Measurements from ENCODE around the gene ADGRL2.

Gene ADGRL2

DNA sequence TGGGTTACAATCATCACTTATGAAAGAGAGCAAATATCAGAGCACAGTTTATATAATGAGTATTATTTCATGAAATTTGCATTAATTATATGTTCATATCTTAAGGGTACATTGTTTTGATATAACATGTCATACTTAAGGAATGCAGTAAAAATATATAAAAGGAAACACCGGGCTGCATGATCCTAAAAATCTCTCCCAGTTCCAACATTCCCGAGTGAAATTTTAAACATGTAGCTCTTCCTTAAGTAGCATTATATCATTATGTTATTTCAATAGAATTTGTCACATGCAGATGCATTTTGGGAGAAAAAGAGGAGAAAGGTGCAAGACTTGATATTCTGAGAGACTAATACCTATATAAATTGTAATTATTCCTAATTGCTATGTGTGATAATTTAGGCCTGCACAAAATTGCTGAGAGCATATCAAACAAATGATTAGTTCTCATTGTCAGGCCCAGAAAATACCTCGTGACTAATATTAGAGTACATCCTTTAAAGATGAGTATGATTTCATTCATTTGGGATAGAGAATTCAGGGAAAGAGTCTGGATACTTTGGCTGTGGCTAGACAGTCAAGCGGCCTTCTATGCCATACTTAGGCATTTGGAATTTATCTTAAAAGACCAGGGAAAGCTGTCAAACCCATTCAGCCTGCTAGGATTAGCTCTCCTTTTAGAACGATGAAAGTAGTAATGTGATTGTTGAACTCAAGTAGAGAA lies 86.8 kb downstream of the ADGRL2 start:
- H3K4me3 ChIP-seq (ENCODE audit: insufficient read depth, low read depth, low read length, poor library complexity, severe bottlenecking): no peak overlapping the region
- H3K27me3 ChIP-seq (replicated peaks; ENCODE audit: control insufficient read depth, insufficient read depth, low read length, poor library complexity, severe bottlenecking): no peaks in the 10 kb centered on the region
- H3K4me1 ChIP-seq (ENCODE audit: control insufficient read depth, insufficient read depth, low read length, poor library complexity, severe bottlenecking): no peaks in the 10 kb centered on the region
- no peak for DNase-seq
- no peak overlapping the region for H3K27ac ChIP-seq (ENCODE audit: insufficient read depth, low read length, poor library complexity, severe bottlenecking)
- H3K9me3 ChIP-seq (ENCODE audit: control insufficient read depth, low read length): no peaks in the 10 kb centered on the region
- no peaks in the 10 kb centered on the region for H3K36me3 ChIP-seq (ENCODE audit: control insufficient read depth, insufficient read depth, low read length)

DNA sequence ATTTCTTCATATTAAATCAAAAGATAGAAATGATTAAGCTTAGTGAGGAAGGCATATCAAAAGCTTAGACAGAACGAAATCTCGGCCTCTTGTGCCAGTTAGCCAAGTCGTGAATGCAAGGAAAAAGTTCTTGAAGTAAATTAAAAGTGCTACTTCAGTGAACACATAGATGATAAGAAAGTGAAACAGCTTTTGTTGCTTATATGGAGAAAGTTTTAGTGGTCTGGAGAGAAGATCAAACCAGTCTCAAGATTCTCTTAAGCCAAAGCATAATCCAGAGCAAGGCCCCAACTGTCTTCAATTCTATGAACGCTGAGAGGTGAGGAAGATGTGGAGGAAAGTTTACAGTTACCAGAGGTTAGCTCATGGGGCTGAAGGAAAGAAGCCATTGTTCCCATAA lies 88.4 kb downstream of the ADGRL2 start:
- Histone ChIP-seq H3K27me3 (replicated peaks; ENCODE audit: control insufficient read depth, insufficient read depth, low read length, poor library complexity, severe bottlenecking) (no peaks in the 10 kb centered on the region), H3K4me3 (ENCODE audit: insufficient read depth, low read depth, low read length, poor library complexity, severe bottlenecking) (no peak overlapping the region), H3K27ac (ENCODE audit: insufficient read depth, low read length, poor library complexity, severe bottlenecking) (no peak overlapping the region), H3K9me3 (ENCODE audit: control insufficient read depth, low read length) (no peaks in the 10 kb centered on the region), H3K36me3 (ENCODE audit: control insufficient read depth, insufficient read depth, low read length) (no peaks in the 10 kb centered on the region), H3K4me1 (ENCODE audit: control insufficient read depth, insufficient read depth, low read length, poor library complexity, severe bottlenecking) (no peaks in the 10 kb centered on the region)
- DNase-seq: no peak

DNA sequence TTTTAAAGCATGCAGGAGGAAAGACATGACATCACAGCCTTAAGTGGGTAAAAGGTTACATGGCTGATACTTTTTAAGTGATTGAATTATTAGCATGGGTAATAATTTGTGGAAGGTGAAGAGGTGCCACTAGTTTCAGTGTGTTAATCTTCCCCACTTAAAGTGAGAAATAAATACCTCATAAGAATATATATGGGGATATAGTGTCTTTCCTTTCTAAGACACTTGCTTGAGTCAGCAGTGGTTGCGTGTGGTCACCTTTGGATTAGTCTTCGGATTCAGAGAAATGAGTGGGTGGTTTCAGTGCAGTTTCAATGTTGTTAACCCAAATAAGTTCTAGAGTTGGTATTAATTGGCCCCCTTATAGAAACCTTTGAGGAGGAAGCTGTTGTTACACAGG lies 94.1 kb downstream of the ADGRL2 start:
- H3K4me1 ChIP-seq (ENCODE audit: control insufficient read depth, insufficient read depth, low read length, poor library complexity, severe bottlenecking): no peaks in the 10 kb centered on the region
- H3K27me3 ChIP-seq (replicated peaks; ENCODE audit: control insufficient read depth, insufficient read depth, low read length, poor library complexity, severe bottlenecking): no peaks in the 10 kb centered on the region
- no peak overlapping the region for H3K27ac ChIP-seq (ENCODE audit: insufficient read depth, low read length, poor library complexity, severe bottlenecking)
- no peak overlapping the region for H3K4me3 ChIP-seq (ENCODE audit: insufficient read depth, low read depth, low read length, poor library complexity, severe bottlenecking)
- no peak for DNase-seq
- H3K9me3 ChIP-seq (ENCODE audit: control insufficient read depth, low read length): no peaks in the 10 kb centered on the region
- no peaks in the 10 kb centered on the region for H3K36me3 ChIP-seq (ENCODE audit: control insufficient read depth, insufficient read depth, low read length)

DNA sequence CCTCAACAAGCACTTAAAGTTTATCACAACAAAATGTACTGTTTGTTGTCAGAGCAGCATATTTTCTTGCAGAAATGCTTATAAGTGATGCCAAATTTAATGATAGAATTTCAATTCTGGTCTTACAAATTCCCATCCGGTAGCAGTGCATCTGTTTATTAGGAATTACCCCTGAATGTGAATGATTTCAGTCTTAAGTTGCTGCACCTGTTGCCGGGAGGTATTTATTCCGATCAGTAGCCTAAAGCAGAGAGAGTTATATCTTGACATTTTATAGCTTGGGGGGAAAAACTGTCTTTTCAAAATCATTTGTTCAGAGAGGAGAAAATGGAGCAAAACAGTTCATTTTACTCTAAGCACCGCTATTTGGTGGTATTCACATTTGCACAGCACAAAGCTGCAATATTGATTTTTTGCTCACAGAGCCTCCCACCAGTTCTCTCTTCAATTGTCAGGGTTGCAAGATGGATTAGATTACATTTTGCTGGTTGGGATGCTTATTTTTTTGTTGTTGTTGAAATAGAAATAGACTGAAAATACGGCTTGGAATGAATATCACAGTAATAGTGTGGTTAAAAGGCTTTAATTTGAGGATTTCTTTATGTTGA lies 98.6 kb downstream of the ADGRL2 start:
- Histone ChIP-seq H3K27ac (ENCODE audit: insufficient read depth, low read length, poor library complexity, severe bottlenecking) (no peak overlapping the region), H3K4me1 (ENCODE audit: control insufficient read depth, insufficient read depth, low read length, poor library complexity, severe bottlenecking) (no peaks in the 10 kb centered on the region), H3K36me3 (ENCODE audit: control insufficient read depth, insufficient read depth, low read length) (no peaks in the 10 kb centered on the region), H3K9me3 (ENCODE audit: control insufficient read depth, low read length) (no peaks in the 10 kb centered on the region), H3K27me3 (replicated peaks; ENCODE audit: control insufficient read depth, insufficient read depth, low read length, poor library complexity, severe bottlenecking) (no peaks in the 10 kb centered on the region), H3K4me3 (ENCODE audit: insufficient read depth, low read depth, low read length, poor library complexity, severe bottlenecking) (no peak overlapping the region)
- no peak for DNase-seq

DNA sequence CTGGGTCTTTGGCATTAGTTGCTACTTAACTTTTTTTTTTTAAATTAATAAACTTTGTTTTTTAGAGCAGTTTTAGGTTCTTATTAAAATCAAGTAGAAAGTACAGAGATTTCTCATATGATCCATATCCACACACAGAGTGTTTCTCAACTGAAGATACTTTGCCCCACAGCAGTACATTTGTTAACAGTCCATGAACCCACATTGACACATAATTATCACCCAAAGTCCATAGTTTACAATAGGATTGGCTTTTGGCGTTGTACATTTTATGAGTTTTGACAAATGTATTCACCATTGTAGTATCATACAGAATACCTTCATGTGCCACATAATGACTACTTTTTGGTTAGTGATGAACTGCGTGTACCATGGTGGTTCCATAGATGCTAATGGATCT lies 106.8 kb downstream of the ADGRL2 start:
- Histone ChIP-seq H3K27me3 (replicated peaks; ENCODE audit: control insufficient read depth, insufficient read depth, low read length, poor library complexity, severe bottlenecking) (no peaks in the 10 kb centered on the region), H3K4me3 (ENCODE audit: insufficient read depth, low read depth, low read length, poor library complexity, severe bottlenecking) (no peak overlapping the region), H3K9me3 (ENCODE audit: control insufficient read depth, low read length) (no peaks in the 10 kb centered on the region), H3K36me3 (ENCODE audit: control insufficient read depth, insufficient read depth, low read length) (no peaks in the 10 kb centered on the region), H3K27ac (ENCODE audit: insufficient read depth, low read length, poor library complexity, severe bottlenecking) (no peak overlapping the region), H3K4me1 (ENCODE audit: control insufficient read depth, insufficient read depth, low read length, poor library complexity, severe bottlenecking) (no peaks in the 10 kb centered on the region)
- no peak for DNase-seq

DNA sequence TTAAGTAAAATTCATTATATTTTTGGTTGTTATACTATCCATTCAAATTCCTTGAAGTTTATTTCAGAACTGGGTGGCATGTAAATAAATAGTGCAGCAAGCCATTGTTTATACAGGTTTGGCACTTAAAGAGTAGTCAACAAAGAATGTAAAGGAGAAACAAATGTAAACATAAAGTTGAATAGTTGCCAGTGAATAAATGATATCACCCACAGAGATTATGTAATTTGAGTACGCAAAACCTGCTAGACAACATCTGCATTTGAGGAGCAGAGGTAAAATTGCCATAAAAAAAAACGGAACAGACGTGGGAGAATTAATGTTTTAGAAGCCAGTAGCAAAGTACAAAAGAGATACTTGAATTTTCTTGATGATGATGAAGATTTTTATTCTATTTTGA lies 111.6 kb downstream of the ADGRL2 start:
- no peaks in the 10 kb centered on the region for H3K36me3 ChIP-seq (ENCODE audit: control insufficient read depth, insufficient read depth, low read length)
- DNase-seq: no peak
- H3K9me3 ChIP-seq (ENCODE audit: control insufficient read depth, low read length): no peaks in the 10 kb centered on the region

DNA sequence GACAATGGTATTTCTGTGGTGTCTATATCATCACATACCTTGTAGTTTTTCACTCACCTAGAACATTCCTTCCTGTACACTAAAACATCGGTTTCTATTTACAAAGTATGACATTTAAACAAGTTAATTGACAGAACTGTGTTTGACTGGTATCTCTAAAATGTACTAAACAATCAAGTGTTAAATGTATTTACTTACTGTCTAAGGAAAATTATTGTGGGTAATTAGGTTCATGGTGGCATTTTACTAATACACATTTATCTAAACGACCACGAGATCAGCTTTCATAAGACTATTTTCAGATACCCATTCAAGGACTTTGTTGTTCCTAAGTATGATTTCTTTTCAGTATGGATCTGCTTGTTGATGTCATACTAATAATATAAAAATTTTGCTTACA lies 115.2 kb downstream of the ADGRL2 start:
- Histone ChIP-seq H3K4me3 (ENCODE audit: insufficient read depth, low read depth, low read length, poor library complexity, severe bottlenecking) (no peak overlapping the region), H3K27ac (ENCODE audit: insufficient read depth, low read length, poor library complexity, severe bottlenecking) (no peak overlapping the region), H3K4me1 (ENCODE audit: control insufficient read depth, insufficient read depth, low read length, poor library complexity, severe bottlenecking) (no peaks in the 10 kb centered on the region), H3K27me3 (replicated peaks; ENCODE audit: control insufficient read depth, insufficient read depth, low read length, poor library complexity, severe bottlenecking) (no peaks in the 10 kb centered on the region), H3K9me3 (ENCODE audit: control insufficient read depth, low read length) (no peaks in the 10 kb centered on the region), H3K36me3 (ENCODE audit: control insufficient read depth, insufficient read depth, low read length) (no peaks in the 10 kb centered on the region)
- DNase-seq: no peak

More for the DNA sequence above, 111.6 kb downstream of the ADGRL2 start:
- no peak overlapping the region for H3K27ac ChIP-seq (ENCODE audit: insufficient read depth, low read length, poor library complexity, severe bottlenecking)
- no peak overlapping the region for H3K4me3 ChIP-seq (ENCODE audit: insufficient read depth, low read depth, low read length, poor library complexity, severe bottlenecking)
- no peaks in the 10 kb centered on the region for H3K4me1 ChIP-seq (ENCODE audit: control insufficient read depth, insufficient read depth, low read length, poor library complexity, severe bottlenecking)
- no peaks in the 10 kb centered on the region for H3K27me3 ChIP-seq (replicated peaks; ENCODE audit: control insufficient read depth, insufficient read depth, low read length, poor library complexity, severe bottlenecking)

DNA sequence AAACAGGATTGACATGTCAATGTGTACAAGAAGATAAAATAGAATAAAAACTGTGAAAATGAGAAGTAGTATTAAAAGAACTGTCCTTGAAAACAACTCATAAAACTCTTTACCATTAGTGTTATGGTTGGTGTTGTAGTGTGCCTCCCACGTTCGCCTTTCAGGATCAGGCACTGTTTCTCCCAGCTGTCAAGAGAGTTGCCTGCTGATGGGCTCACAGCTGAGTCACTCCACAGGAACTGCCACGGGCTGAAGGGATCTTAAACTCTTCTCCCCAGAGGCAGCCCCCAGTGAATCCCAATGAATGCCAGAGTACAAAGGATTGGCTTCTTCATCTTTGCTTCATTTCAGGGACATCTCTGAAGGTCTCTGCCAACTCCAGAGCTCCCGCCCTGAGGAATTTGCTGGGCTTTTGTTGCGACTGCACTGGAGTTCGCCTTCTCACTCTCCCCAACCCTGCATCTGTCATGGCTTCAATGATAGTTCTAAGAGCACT lies 119.6 kb downstream of the ADGRL2 start:
- Histone ChIP-seq H3K27me3 (replicated peaks; ENCODE audit: control insufficient read depth, insufficient read depth, low read length, poor library complexity, severe bottlenecking) (no peaks in the 10 kb centered on the region), H3K4me1 (ENCODE audit: control insufficient read depth, insufficient read depth, low read length, poor library complexity, severe bottlenecking) (no peaks in the 10 kb centered on the region), H3K4me3 (ENCODE audit: insufficient read depth, low read depth, low read length, poor library complexity, severe bottlenecking) (no peak overlapping the region), H3K36me3 (ENCODE audit: control insufficient read depth, insufficient read depth, low read length) (no peaks in the 10 kb centered on the region), H3K9me3 (ENCODE audit: control insufficient read depth, low read length) (no peaks in the 10 kb centered on the region), H3K27ac (ENCODE audit: insufficient read depth, low read length, poor library complexity, severe bottlenecking) (no peak overlapping the region)
- DNase-seq: no peak

DNA sequence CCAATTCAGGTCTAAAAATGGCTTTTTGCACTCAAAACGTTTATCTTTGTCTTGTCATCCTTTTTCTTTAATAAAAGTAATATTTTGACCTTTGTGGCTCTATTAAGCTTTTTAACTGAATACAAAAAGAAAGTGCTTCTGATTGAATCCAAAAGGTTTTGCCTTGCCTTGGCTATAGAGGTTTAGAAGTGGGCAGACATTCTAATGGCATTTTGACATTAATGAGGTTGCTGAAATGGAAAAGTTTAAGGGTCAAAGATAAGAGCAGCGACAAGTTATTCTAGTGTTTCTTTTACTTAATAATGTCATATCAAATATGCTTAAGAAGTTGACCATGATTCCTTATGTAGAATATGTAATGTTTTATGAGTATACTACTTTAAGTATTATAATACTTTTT lies 120.2 kb downstream of the ADGRL2 start:
- Histone ChIP-seq H3K27me3 (replicated peaks; ENCODE audit: control insufficient read depth, insufficient read depth, low read length, poor library complexity, severe bottlenecking) (no peaks in the 10 kb centered on the region), H3K4me1 (ENCODE audit: control insufficient read depth, insufficient read depth, low read length, poor library complexity, severe bottlenecking) (no peaks in the 10 kb centered on the region), H3K9me3 (ENCODE audit: control insufficient read depth, low read length) (no peaks in the 10 kb centered on the region), H3K36me3 (ENCODE audit: control insufficient read depth, insufficient read depth, low read length) (no peaks in the 10 kb centered on the region), H3K27ac (ENCODE audit: insufficient read depth, low read length, poor library complexity, severe bottlenecking) (no peak overlapping the region), H3K4me3 (ENCODE audit: insufficient read depth, low read depth, low read length, poor library complexity, severe bottlenecking) (no peak overlapping the region)
- no peak for DNase-seq

DNA sequence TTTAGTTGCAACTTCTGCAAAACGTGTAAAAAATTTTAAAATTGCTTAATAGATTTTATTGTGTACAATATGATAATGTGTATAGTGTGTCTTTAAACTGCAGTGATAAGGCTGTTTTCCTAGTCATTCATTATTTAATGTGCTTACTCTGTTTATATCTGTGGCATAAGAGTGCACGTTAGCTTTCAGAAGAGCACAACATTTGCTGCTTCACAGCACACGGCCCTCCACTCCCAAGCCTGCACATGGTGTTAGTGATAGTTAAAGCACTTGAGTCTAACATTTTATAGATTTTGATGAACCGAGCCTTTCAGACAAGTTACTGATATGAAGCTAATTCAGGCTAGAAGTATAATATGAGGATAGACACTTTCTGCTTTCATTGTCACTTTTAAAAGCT lies 120.6 kb downstream of the ADGRL2 start:
- H3K36me3 ChIP-seq (ENCODE audit: control insufficient read depth, insufficient read depth, low read length): no peaks in the 10 kb centered on the region
- DNase-seq: no peak
- H3K4me1 ChIP-seq (ENCODE audit: control insufficient read depth, insufficient read depth, low read length, poor library complexity, severe bottlenecking): no peaks in the 10 kb centered on the region
- H3K27me3 ChIP-seq (replicated peaks; ENCODE audit: control insufficient read depth, insufficient read depth, low read length, poor library complexity, severe bottlenecking): no peaks in the 10 kb centered on the region
- H3K9me3 ChIP-seq (ENCODE audit: control insufficient read depth, low read length): no peaks in the 10 kb centered on the region
- no peak overlapping the region for H3K4me3 ChIP-seq (ENCODE audit: insufficient read depth, low read depth, low read length, poor library complexity, severe bottlenecking)
- H3K27ac ChIP-seq (ENCODE audit: insufficient read depth, low read length, poor library complexity, severe bottlenecking): no peak overlapping the region
